SK-N-SH (cell line): ENCODE measurements around the gene FCRL2. TPM values are rescaled to one million over a fixed set of nuclear protein-coding genes. Genes with fewer than 3 reads are reported as not detected.

Source experiments
- CTCF ChIA-PET: fragments of 300-600, 350-600 bp; formaldehyde crosslinking; extraction: SDS; loops from one replicate; lab custom pipeline; 2021; lab: Yijun Ruan, JAX
- POLR2A ChIA-PET: fragments of 350-600 bp; sonication (Branson Sonifier 250); formaldehyde crosslinking; extraction: SDS; loops from one replicate; lab custom pipeline; 2020; ENCODE audit warnings: antibody characterized with exemption, inconsistent platforms; lab: Yijun Ruan, JAX
- DNase-seq: peaks from one replicate; pipeline ENCODE4 v3.0.0; 2012
- H2AFZ ChIP-seq: fragments of 200-600 bp; sonication (generic); 2 replicates; pipeline ENCODE4 v1.8.1; 2016; ENCODE audit warnings: antibody characterized with exemption, mild to moderate bottlenecking, low read depth
- H3F3A ChIP-seq: fragments of 200-600 bp; sonication (generic); replicated peaks from 2 replicates; pipeline ENCODE3; 2016; ENCODE audit warnings: antibody characterized with exemption, mild to moderate bottlenecking; ENCODE audit not compliant: insufficient read depth
- H3K27ac ChIP-seq, 2 experiments: fragments of 200-500 bp in 1 of 2; fragments of 200-600 bp in 1 of 2; sonication (Bioruptor generic) in 1 of 2; sonication (generic), shearing (Covaris generic) in 1 of 2; 2 replicates each; pipeline versions ENCODE4 v1.5.1 to v1.6.1; 2014 to 2016; ENCODE audit warnings: low read depth in 2 of 2, inconsistent platforms in 1 of 2, low read length in 1 of 2, mild to moderate bottlenecking in 1 of 2, mixed read lengths in 1 of 2
- H3K27me3 ChIP-seq: fragments of 200-600 bp; sonication (generic), shearing (Covaris generic); 2 replicates; pipeline ENCODE4 v1.6.1; 2016; ENCODE audit warnings: mixed run types; ENCODE audit not compliant: insufficient read depth
- H3K36me3 ChIP-seq, 2 experiments: fragments of 200-500 bp in 1 of 2; fragments of 200-600 bp in 1 of 2; sonication (Bioruptor generic) in 1 of 2; sonication (generic) in 1 of 2; replicated peaks in 1 of 2; 2 replicates each; pipeline versions ENCODE3 to v1.5.1; 2014 to 2016; ENCODE audit warnings: low read length in 1 of 2, mild to moderate bottlenecking in 1 of 2; ENCODE audit not compliant: insufficient read depth in 2 of 2, control insufficient read depth in 1 of 2
- H3K4me1 ChIP-seq, 2 experiments: fragments of 200-500 bp in 1 of 2; fragments of 200-600 bp in 1 of 2; sonication (Bioruptor generic) in 1 of 2; sonication (generic), shearing (Covaris generic) in 1 of 2; 2 replicates each; pipeline versions ENCODE4 v1.5.1 to v1.6.1; 2014 to 2016; ENCODE audit warnings: low read depth in 1 of 2, low read length in 1 of 2, mixed run types in 1 of 2; ENCODE audit not compliant: insufficient read depth in 2 of 2, control insufficient read depth in 1 of 2
- H3K4me2 ChIP-seq: fragments of 200-600 bp; sonication (generic), shearing (Covaris generic); 2 replicates; pipeline ENCODE4 v1.6.1; 2017; ENCODE audit warnings: mixed run types
- H3K4me3 ChIP-seq, 2 experiments: fragments of 200-500 bp in 1 of 2; fragments of 200-600 bp in 1 of 2; sonication (Bioruptor generic) in 1 of 2; sonication (generic), shearing (Covaris generic) in 1 of 2; 2 replicates each; pipeline versions ENCODE4 v1.5.1 to v1.8.1; 2014 to 2016; ENCODE audit warnings: low read depth in 2 of 2, inconsistent platforms in 1 of 2, low read length in 1 of 2, mild to moderate bottlenecking in 1 of 2, mixed read lengths in 1 of 2, moderate library complexity in 1 of 2
- H3K79me2 ChIP-seq: fragments of 200-600 bp; sonication (generic); 2 replicates; pipeline ENCODE4 v1.8.1; 2017; ENCODE audit warnings: mild to moderate bottlenecking; ENCODE audit not compliant: insufficient read depth
- H3K9ac ChIP-seq: fragments of 200-600 bp; sonication (generic); 2 replicates; pipeline ENCODE4 v1.6.1; 2017; ENCODE audit warnings: mixed run types
- H3K9me2 ChIP-seq: fragments of 200-600 bp; sonication (generic); 2 replicates; pipeline ENCODE4 v1.6.1; 2017; ENCODE audit warnings: mixed run types
- H3K9me3 ChIP-seq: fragments of 200-600 bp; sonication (generic); 2 replicates; pipeline ENCODE4 v1.6.1; 2017; ENCODE audit warnings: mixed run types, mild to moderate bottlenecking, moderate library complexity
- H4K20me1 ChIP-seq: fragments of 200-600 bp; sonication (generic); 2 replicates; pipeline ENCODE4 v1.6.1; 2017; ENCODE audit warnings: mild to moderate bottlenecking, mixed run types; ENCODE audit not compliant: insufficient read depth
- EZH2phosphoT487 ChIP-seq: fragments of 200-600 bp; sonication (generic); IDR thresholded peaks from 2 replicates; pipeline ENCODE4 v1.6.1; 2017; ENCODE audit warnings: low read depth, mixed run types, mild to moderate bottlenecking, antibody characterized with exemption, moderate library complexity, borderline replicate concordance
- NFIC ChIP-seq: IDR thresholded peaks from 2 replicates; pipeline ENCODE4 v1.4.0; 2012; ENCODE audit warnings: borderline replicate concordance
- WGBS: methylation state at CpG from one replicate; pipeline ENCODE4 v1.1.6; 2017; ENCODE audit warnings: low lambda C conversion rate; 5-methylcytosine and 5-hydroxymethylcytosine counted together
- polyA plus RNA-seq, 3 experiments: library from polyadenylated mRNA; depleted of rRNA; stranded (reverse); fragments of >200 nt; gene quantifications; 2 replicates each; pipeline ENCODE4 v1.2.3, GENCODE V29; 2012
- TF ChIP-seq, protein P1 (sequence below): IDR thresholded peaks from 2 replicates; pipeline ENCODE4; 2012
- TF ChIP-seq, protein P2 (sequence below): IDR thresholded peaks from 2 replicates; pipeline ENCODE4 v1.4.0; 2012; ENCODE audit warnings: low read depth, borderline replicate concordance

FCRL2 gene
- polyA plus RNA-seq, 1 of the 3 experiments (the other 2 are of a cell fraction), result not detected

DNA sequence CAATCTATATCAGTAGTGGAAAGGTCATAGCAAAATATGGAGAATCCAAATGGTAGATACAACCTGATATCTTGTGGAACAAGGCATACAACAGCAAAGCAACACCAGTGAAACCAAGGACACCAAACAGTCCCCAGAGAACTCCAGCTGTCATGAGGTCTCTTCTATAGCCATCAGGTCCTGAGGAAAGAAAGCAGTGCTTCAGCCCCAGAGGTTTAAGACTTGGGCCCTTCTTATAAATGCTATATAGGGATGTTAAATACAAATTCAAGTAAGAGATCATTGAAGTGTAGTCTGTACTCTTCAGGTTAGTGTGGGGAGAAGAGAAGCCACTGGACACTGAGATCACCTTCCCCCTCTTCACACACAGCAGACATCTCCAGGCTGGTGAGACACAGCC, 10.1 kb downstream of the FCRL2 start:
- no peaks in the 10 kb centered on the region for H3F3A ChIP-seq
- no peaks in the 10 kb centered on the region for H3K36me3 ChIP-seq
- no peak overlapping the region for H3K9ac ChIP-seq
- H3K4me1 ChIP-seq, result no peaks in the 10 kb centered on the region; a peak in 1 of 4 replicates
- POLR2A ChIA-PET, result no interaction called here
- TF ChIP-seq, protein P1, sequence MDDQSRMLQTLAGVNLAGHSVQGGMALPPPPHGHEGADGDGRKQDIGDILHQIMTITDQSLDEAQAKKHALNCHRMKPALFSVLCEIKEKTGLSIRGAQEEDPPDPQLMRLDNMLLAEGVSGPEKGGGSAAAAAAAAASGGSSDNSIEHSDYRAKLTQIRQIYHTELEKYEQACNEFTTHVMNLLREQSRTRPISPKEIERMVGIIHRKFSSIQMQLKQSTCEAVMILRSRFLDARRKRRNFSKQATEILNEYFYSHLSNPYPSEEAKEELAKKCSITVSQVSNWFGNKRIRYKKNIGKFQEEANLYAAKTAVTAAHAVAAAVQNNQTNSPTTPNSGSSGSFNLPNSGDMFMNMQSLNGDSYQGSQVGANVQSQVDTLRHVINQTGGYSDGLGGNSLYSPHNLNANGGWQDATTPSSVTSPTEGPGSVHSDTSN, result no peak
- no peak for TF ChIP-seq NFIC
- TF ChIP-seq, protein P2, sequence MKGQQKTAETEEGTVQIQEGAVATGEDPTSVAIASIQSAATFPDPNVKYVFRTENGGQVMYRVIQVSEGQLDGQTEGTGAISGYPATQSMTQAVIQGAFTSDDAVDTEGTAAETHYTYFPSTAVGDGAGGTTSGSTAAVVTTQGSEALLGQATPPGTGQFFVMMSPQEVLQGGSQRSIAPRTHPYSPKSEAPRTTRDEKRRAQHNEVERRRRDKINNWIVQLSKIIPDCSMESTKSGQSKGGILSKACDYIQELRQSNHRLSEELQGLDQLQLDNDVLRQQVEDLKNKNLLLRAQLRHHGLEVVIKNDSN, result no peak
- TF ChIP-seq, all 33 proteins: peak for 0
- Histone ChIP-seq H3K27me3 (peaks cover 5% of the 10 kb centered on the region; the same call in 1 of the 2 replicates), H3K4me2 (no peak overlapping the region), H3K27ac (no peak overlapping the region), H3K9me3 (no peaks in the 10 kb centered on the region), H3K4me3 (no peak overlapping the region), H4K20me1 (no peaks in the 10 kb centered on the region), H2AFZ (no peak overlapping the region), H3K9me2 (no peaks in the 10 kb centered on the region), H3K79me2 (no peaks in the 10 kb centered on the region)
- DNase-seq, result no peak
- CTCF ChIA-PET, result no interaction called here

DNA sequence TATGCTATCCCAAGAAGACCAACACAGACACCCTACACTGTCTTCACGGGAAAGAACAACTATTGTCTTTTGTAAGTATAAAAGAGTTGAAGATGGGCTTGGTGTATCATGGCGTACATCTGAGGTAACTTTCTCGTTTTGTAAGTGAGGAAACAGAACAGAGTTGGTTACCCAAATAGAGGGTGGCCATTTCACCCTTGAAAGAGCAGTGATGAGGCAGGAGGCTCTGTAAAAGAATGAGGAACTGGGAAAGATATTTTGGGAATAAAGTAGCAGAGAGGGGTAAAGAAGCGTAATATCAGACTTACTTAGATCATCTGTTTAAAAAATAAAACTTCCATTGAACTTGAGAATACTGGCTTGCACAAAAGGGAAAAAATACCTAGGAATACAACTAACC, 18.9 kb downstream of the FCRL2 start:
- H2AFZ ChIP-seq, result no peak overlapping the region
- H4K20me1 ChIP-seq, result no peaks in the 10 kb centered on the region
- no peaks in the 10 kb centered on the region; the same call in 1 of the 2 replicates for H3K27me3 ChIP-seq
- CTCF ChIA-PET, result no interaction called here
- no peak overlapping the region for H3K27ac ChIP-seq
- POLR2A ChIA-PET, result no interaction called here
- H3K36me3 ChIP-seq, result no peaks in the 10 kb centered on the region
- TF ChIP-seq, protein P2, result no peak
- TF ChIP-seq, all 33 proteins: peak for 0
- Histone ChIP-seq H3K9me2 (no peaks in the 10 kb centered on the region), H3F3A (no peaks in the 10 kb centered on the region), H3K4me3 (no peak overlapping the region), H3K9ac (no peak overlapping the region), H3K9me3 (no peaks in the 10 kb centered on the region), H3K4me1 (no peaks in the 10 kb centered on the region), H3K4me2 (no peak overlapping the region), H3K79me2 (no peaks in the 10 kb centered on the region)
- WGBS, result 11% methylated on average over 4 of the region's 4 CpGs
- DNase-seq, result no peak

DNA sequence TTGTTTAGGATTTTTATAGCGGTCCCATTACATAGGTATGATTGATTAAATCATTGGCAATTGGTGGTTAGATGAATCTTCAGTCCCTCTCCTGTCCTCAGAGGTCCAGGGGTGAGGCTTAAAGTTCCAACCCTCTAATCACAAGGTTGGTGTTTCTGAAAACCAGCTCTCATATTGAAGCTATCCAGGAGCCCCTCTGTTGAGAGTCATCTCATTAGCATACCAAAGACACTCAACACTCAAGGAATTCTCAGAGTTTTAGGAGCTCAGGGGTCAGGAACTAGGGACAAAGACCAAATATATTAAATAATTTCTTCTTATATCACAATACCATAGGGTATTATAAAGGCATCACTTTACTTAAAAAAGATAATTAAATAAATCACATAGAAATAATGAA, 23.3 kb downstream of the FCRL2 start:
- DNase-seq, result no peak
- no peaks in the 10 kb centered on the region for H3K9me3 ChIP-seq
- H4K20me1 ChIP-seq, result no peaks in the 10 kb centered on the region
- no peaks in the 10 kb centered on the region for H3K9me2 ChIP-seq
- 0% methylated on average over 1 of the region's 1 CpG for WGBS
- TF ChIP-seq EZH2phosphoT487, result no peak
- H3K4me3 ChIP-seq, result no peak overlapping the region
- H3K4me1 ChIP-seq, result no peaks in the 10 kb centered on the region
- ChIA-PET POLR2A (no interaction called here), CTCF (no interaction called here)
- H3K79me2 ChIP-seq, result no peaks in the 10 kb centered on the region
- no peaks in the 10 kb centered on the region for H3F3A ChIP-seq
- H2AFZ ChIP-seq, result no peak overlapping the region
- H3K4me2 ChIP-seq, result no peak overlapping the region
- no peak overlapping the region for H3K27ac ChIP-seq
- no peaks in the 10 kb centered on the region; the same call in 1 of the 2 replicates for H3K27me3 ChIP-seq
- H3K9ac ChIP-seq, result no peak overlapping the region
- no peaks in the 10 kb centered on the region for H3K36me3 ChIP-seq
